Adrenal gland (tissue), 5 donors: Measurements from ENCODE around the gene ABLIM1.

Source experiments
- POLR2A ChIP-seq, 2 donors: fragments of 450-650 bp; IDR thresholded peaks; one replicate each; pipeline ENCODE4 v1.6.1; 2017; ENCODE audit warnings: antibody characterized with exemption in 2 of 2, mild to moderate bottlenecking in 2 of 2, moderate library complexity in 1 of 2
- TF ChIP-seq, protein P1 (sequence below), 6 experiments: fragments of 450-650 bp in 4 of 6; fragments of 200-600 bp in 2 of 6; sonication (generic) in 1 of 6; IDR thresholded peaks; 1 replicate in 5 of 6; 2 replicates in 1 of 6; pipeline versions ENCODE4 v1.5.1 to v1.8.0; 2016 to 2021; ENCODE audit warnings: antibody characterized with exemption in 6 of 6, mild to moderate bottlenecking in 2 of 6, moderate library complexity in 1 of 6
- donor health status: DM: no; HTN: no; CAD: no.

DNA sequence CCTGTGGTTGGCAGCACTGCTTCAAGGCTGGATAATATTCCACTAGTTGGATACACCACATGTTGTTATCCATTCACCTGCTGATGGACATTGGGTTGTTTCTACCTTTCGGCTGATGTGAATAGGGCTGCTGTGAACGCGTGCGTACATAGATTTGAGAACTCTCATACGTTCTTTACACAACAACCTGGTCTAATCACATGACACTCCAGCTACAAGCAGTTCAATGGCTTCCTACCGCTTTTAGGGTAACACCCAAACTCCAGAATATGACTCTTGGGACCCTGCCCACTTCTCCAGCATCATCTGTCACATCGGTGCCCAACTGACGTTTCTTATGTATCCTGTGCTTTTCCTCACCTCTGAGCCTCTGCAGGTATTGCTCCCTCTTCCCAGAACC is 114.6 kb downstream of the ABLIM1 start:
- TF ChIP-seq, protein P1, sequence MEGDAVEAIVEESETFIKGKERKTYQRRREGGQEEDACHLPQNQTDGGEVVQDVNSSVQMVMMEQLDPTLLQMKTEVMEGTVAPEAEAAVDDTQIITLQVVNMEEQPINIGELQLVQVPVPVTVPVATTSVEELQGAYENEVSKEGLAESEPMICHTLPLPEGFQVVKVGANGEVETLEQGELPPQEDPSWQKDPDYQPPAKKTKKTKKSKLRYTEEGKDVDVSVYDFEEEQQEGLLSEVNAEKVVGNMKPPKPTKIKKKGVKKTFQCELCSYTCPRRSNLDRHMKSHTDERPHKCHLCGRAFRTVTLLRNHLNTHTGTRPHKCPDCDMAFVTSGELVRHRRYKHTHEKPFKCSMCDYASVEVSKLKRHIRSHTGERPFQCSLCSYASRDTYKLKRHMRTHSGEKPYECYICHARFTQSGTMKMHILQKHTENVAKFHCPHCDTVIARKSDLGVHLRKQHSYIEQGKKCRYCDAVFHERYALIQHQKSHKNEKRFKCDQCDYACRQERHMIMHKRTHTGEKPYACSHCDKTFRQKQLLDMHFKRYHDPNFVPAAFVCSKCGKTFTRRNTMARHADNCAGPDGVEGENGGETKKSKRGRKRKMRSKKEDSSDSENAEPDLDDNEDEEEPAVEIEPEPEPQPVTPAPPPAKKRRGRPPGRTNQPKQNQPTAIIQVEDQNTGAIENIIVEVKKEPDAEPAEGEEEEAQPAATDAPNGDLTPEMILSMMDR (IDR thresholded peaks at IDR 0.05): no peak
- TF ChIP-seq POLR2A (IDR thresholded peaks at IDR 0.05): no peak
